WI38 (cell line): Measurements from ENCODE around the gene STAT2.

ENCODE experiments used
- H3K4me3 ChIP-seq: 2 replicates; pipeline ENCODE4 v1.5.1; 2011; ENCODE audit warnings: low read depth, mild to moderate bottlenecking, control low read depth, low read length
- TF ChIP-seq, protein P1 (sequence below): IDR thresholded peaks from 2 replicates; pipeline ENCODE4 v1.5.1; 2012; ENCODE audit warnings: low read depth, mild to moderate bottlenecking, control low read depth, low read length

The STAT2 gene

DNA sequence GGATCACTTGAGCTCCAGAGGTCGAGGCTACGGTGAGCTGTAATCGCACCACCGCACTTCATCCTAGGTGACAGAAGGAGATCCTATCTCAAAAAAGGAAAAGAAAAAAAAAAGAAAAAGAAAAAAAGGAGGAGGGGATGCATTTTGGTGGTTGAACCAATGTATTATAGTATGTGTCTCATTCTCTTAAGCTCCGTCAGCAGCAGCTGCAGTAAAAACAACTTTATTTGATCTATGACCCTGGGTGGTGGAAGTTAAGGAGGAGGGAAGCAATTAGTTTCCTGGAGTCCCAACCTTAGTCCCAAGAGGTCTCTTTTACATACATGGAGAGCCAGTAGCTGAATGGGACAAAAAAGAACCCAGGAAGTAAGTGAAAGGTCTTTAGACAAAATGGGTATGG, 29.5 kb upstream of the STAT2 start:
- H3K4me3 ChIP-seq: no peak overlapping the region
- TF ChIP-seq, protein P1, sequence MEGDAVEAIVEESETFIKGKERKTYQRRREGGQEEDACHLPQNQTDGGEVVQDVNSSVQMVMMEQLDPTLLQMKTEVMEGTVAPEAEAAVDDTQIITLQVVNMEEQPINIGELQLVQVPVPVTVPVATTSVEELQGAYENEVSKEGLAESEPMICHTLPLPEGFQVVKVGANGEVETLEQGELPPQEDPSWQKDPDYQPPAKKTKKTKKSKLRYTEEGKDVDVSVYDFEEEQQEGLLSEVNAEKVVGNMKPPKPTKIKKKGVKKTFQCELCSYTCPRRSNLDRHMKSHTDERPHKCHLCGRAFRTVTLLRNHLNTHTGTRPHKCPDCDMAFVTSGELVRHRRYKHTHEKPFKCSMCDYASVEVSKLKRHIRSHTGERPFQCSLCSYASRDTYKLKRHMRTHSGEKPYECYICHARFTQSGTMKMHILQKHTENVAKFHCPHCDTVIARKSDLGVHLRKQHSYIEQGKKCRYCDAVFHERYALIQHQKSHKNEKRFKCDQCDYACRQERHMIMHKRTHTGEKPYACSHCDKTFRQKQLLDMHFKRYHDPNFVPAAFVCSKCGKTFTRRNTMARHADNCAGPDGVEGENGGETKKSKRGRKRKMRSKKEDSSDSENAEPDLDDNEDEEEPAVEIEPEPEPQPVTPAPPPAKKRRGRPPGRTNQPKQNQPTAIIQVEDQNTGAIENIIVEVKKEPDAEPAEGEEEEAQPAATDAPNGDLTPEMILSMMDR: no peak

DNA sequence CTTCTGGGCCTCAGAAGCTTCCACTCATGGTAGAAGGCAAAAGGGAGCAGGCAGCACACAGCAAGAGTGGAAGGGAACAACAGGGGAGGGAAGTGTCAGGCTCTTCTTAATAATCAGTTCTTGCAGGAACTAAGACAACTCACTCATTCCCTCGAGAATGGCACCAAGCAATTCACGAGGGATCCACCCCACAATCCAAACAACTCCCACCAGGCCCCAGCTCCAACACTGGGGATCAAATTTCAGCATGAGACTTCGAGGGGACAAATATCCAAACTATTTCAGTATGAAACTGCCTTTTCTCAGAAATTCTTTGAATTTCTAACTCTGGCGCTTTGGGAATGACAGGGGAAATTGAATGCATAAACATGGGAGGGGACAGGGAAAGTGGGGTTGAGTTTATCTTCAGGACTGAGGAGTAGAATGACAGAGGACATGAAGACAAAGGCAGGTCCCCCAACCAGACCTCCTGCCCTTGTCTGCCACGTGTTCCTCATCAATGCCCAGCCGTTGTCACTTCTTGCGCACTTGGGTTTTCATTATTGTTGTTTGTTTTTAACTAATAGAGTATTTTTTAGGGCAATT, 27.3 kb upstream of the STAT2 start:
- H3K4me3 ChIP-seq: no peak overlapping the region
- TF ChIP-seq, protein P1: no peak

DNA sequence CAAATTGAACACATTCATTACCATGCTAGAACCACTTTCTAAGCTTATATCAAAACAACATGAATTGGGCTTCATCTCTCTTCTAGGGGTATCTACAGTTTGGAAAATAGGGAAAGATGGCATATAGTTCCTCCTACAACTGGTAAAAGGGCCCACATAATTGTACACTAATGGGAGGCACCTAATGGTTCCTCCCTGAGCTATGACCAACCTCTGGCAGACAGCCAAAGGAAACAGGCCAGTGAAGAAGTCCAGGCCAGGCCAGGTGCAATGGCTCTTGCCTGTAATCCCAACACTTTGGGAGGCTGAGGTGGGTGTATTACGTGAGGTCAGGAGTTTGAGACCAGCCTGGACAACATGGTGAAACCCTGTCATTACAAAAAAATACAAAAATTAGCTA, 26.0 kb upstream of the STAT2 start:
- TF ChIP-seq, protein P1: no peak
- no peak overlapping the region for H3K4me3 ChIP-seq

DNA sequence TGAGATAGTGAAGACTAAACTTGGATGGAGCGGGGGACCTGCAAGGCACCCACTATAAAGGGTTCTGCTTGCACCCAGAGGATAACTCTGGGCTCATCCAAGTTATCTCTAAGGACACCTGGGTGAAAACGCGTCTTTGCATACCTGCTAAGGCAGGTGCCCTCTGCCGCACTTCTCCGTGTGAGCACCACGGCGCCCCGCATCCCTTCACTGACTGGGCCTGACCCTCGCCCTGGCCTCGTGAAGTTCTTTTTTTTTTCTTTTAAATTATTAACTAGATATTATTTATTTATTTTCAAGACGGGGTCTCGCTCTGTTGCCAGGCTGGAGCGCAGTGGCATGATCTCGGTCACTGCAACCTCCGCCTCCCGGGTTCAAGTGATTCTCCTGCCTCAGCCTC, 22.7 kb upstream of the STAT2 start:
- H3K4me3 ChIP-seq: no peak overlapping the region
- TF ChIP-seq, protein P1: no peak

DNA sequence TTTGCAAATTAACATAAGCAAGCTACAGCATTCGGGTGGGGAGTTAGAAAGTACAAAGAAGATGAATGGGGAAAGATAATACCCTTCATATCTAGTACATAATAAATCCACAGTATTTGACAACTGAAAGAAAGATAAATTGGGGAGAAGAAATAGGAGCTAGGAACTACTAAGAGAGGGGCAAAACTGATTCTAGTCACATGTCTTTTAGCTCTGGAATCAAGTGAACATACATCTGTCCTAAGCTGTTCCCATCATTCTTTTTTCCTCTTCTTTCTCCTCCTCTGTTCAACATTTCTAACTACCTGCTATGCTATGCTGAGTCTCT, 18.0 kb upstream of the STAT2 start:
- TF ChIP-seq, protein P1: no peak
- no peak overlapping the region for H3K4me3 ChIP-seq

DNA sequence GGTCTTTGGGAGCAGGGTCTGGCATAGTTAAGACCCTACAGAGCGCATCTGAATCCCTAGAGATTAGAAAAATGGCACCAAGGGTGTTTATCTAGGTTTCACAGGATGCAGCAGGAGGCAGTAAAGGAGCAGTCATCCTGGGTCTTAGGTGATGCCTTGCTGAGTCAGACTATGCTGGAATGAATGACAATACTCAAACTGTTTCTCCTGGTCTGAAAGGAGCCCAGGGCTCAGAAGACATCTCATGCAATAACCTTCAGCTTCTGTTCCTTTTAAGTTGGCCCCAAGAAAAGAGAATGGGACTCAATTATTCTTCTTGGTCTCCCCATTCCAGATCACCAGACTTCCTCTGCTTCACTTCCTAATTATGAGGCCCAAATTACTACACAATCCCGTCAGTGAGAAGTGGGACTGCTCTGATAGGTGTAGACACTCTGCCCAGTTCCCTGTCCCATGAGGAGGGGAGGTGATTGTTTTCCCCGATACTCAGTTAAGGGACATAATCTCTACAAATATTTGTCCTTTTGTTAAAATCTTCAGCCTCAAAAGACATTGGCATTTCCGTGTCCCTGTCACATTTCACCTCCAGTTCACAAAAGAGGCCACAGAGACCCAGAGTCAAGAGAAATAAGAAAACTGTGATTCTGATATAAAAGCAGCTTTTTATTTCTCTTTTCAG, 17.5 kb upstream of the STAT2 start:
- H3K4me3 ChIP-seq: no peak overlapping the region
- TF ChIP-seq, protein P1: peak; percentile 32

DNA sequence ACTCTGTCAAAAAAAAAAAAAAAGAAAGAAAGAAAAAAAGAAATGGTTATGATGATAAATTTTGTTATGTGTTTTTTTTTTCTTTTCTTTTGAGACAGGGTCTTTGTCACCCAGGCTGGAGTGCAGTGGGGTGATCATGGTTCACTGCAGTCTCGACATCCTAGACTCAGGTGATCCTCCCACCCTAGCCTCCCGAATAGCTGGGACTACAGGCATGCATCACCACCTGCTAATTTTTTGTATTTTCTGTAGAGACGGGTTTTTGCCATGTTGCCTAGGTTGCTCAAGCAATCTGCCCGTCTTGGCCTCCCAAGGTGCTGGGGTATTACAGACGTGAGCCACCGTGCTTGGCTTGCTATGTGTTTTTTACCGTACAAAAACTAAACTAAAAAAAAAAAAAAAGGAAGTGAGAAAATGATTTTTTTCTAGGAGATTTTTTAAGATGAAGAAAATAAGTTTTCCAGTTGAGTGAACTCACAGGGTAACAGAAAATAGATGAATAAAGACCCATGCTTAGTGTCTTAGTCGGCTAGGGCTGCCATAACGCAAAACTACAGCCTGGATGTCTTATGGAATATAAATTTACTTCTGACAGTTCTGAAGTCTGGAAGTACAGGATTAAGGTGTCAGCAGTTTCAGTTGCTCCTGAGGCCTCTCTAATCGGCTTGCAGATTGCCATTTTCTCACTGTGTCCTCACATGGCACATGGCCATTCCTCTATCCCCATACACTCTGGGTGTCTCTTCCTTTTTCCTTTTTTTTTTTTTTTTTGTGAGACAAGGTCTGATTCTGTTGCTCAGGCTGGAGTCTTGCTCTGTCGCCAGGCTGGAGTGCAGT, 15.9 kb upstream of the STAT2 start:
- TF ChIP-seq, protein P1: no peak
- no peak overlapping the region for H3K4me3 ChIP-seq
